Activated CD4-positive, alpha-beta T cell treated with anti-CD3 and anti-CD28 coated beads, Interleukin-2, amount 50 U/mL, for 1 hour (primary cell): ENCODE data around the gene MAT2A.

Source experiments
- DNase-seq: peaks from one replicate; pipeline ENCODE4 v3.0.0-alpha.2; 2020

The MAT2A gene

DNA sequence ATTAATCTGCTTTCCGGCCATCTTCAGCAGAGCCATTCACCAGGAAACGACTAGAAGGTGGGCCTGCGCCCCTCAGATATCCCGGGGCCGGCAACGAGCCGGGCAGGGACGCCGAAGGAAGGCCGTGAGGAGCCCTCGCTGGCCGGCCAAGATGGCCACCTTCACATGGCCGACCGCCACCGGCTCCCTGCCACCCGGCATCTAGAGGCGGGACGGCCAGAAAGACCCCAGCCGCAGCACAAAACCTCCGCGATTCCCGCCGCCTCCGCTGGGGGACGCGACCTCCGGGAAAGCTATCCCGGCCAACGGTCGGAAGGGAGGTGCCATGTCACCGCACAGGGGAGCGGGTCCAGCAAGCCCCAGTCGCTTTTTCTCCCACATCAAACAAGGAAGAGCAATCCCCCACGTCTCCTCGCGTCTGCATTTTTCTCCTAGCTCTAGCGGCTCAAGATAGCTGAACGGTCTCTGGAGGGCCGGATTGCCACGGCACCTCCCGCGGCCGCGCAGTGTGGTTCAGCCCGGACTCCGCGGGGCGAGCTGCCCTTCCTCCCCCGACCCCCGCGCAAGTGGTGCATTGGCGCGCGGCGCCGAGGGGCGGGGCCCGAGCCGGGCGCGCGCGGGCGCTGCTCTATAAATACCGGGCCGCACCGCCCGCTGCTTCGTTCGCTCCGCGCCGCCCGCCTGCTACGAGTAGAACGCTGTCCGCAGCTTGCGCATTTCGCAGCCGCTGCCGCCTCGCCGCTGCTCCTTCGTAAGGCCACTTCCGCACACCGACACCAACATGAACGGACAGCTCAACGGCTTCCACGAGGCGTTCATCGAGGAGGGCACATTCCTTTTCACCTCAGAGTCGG lies at the start of gene MAT2A:
MAT2A (plus strand) TSS at position 662 of the 854 bp plus-strand sequence; CDS start at position 782, 120 bp downstream.
- DNase-seq, result peak; percentile 81

- DNase-seq, result no peak
Observed at GRCh38 chr2:85490861-85491755, 47.9 kb upstream of the MAT2A start.

GRCh38 chr2:85496436-85496835 lies 42.5 kb upstream of the MAT2A start:
- DNase-seq, result no peak

- no peak for DNase-seq
Observed at GRCh38 chr2:85497944-85498630, 40.9 kb upstream of the MAT2A start.

- no peak for DNase-seq
Observed at GRCh38 chr2:85501248-85501647, 37.7 kb upstream of the MAT2A start.

DNA sequence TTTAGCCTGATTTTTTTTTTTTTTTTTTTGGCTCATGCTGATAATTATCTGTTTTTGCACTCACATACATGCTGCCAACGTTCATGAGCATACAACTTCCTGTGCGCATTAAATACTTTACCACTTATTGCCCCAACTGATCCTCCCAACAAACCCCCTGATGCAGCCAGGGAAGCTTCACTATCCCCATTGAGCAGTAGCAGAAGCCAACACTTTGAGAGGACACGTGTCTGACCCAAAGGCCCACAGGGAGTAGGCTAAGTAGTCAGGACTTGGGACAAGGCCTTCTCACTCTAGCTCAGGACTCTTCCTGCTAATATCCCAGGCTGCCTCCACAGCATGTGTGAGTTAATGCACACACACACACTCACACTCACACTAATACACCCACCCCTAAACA lies 36.2 kb upstream of the MAT2A start:
- DNase-seq, result no peak

GRCh38 chr2:85503168-85503850 lies 35.7 kb upstream of the MAT2A start:
- no peak for DNase-seq

- no peak for DNase-seq
Observed at GRCh38 chr2:85503851-85504777, 34.9 kb upstream of the MAT2A start.

GRCh38 chr2:85504778-85505261 lies 34.1 kb upstream of the MAT2A start:
- DNase-seq, result no peak

DNA sequence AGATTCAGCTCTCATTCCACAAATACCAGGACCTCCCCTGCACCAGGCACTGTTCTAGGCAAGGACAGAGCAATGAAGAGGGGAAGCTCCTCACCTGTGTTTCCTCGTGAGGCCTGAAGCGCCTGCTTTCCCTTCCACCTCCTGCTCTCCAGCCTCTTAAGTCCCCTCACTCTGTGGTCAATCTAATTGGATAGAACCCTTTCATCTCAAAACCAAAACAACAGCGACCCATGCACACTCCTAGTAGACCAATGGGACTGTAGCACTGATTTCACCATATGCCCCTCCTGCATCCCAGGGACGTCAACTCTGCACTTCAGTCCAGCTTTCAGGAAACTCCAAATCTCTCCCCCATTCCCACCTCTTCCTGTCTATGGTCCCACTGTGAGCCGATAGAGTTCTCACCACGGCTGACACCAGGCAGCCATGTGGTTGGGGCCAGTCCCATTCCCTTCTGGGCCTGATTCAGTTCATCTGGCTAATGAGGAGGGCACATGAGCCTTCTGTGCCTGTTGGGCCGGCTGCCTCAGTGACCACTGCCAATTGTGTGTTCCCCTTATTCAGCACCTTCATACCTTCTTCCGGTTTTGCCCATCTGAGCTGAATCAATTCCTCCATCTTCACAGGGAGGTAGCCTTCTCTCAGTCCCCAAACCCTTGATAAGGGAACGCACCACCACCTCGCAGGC lies 33.3 kb upstream of the MAT2A start:
- DNase-seq, result no peak

DNA sequence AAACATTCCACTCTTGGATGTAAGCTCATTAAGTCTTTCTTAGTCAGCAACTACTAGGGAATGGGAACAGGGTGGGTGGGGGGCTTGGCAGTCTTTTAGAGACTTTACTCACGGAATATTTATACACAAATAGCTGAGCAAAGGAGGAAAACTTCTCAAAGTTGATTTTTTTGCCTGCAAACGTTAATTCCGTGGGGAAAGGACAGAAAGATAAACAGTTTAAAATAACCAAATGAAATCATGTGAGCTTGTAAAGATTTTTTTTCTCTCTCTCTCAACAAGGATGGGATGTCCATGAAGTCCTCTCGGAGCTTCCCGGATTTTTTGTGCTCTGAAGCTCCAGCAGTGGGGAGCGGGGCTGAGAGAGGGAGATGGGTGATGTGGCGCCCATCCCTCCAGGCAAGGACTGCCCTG lies 32.2 kb upstream of the MAT2A start:
- DNase-seq, result no peak

DNA sequence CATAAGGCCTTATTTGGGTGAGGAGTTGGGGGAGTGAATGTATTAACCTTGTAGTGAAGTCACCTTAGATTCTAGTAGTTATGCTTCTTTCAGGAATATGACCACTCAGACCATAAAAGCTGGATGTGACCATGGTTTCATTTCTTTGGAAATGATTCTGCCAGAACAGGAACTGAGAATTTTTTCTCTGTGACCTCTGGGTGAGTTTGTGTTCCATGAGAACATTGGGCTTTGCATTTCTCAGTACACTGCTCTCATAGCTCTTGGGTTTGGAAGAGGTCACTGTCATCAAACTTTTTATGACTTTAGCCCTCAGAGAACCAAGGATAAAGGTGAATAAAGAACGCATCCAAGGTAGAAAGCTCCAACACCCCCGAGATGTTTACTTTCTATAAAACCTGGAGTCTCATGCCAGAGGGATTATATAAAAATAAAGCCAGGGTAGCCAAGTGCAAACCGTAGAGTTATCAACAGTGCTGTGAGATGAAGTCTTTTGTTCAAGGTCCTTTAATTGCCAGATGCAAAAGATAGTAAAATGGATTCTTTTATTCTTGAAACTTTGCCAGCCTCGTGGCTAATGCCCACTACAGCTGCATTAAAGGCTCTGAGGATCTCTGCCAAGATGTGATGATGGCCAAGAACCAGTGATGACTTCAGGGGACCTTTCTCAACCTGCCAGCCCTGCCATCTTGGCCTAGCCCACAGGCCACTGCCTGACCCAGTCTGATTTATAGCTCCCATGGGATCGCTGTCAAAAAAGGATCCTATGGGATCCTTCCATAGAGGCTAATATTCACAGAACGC lies 27.8 kb upstream of the MAT2A start:
- no peak for DNase-seq

GRCh38 chr2:85514323-85514722 lies 24.6 kb upstream of the MAT2A start:
- DNase-seq, result no peak

GRCh38 chr2:85516653-85517389 lies 22.1 kb upstream of the MAT2A start:
- no peak for DNase-seq

- DNase-seq, result no peak
Observed at GRCh38 chr2:85522090-85522647, 16.8 kb upstream of the MAT2A start.

DNA sequence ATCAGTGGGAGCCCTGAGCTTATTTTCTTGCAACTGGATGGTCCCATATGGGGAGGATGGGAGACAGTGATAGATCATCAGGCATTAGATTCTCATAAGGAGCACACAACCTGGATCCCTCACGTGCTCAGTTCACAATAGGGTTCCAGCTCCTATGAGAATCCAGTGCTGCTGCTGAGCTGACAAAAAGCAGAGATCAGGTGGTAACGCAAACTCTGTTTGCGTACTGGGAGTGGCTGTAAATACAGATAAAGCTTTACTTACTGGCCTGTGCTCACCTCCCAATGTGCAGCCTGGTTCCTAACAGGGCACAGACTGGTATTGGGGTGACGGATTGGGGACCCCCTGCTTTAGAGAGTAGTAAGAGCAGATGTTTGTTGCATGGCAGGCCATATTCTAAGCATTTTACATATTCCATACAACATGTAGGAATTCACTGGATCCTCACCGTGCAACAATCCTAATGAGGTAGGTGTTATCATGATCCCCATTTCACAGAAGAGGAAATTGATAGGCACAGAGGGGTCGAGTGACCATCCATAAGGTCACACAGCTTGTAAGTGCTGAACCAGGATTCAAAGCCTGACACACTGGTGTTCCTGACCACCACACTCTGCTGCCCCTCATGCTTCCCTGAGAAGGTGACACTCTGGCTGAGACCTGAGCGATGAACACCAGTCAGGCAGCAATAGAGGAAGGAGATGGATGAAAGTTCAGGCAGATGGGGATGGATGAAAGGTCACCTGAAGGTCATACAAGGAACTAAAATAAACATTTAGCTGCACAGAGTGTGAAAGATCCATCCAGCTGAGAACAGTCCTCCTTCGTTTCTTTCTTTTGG lies 15.7 kb upstream of the MAT2A start:
- no peak for DNase-seq

DNA sequence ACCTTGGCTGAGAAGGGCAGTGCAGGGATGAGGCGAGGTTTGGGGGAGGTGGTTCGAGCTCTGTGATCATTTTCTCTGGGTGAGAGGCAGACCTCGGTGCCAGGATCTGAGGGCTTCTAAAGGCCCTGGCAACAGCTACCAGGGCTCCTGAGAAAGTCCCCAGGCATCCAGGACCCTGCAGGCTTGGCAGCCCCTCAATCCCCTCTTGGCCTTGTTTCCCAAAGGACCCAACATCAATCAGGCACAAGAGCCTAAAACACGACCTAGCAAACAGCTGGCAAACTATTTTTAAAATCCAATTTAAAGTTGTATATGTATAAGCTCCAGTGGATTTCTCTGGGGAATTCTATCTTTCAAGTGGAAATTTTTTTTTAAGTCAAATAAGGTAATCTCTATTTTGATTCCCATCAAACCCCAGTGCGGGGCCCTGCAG lies 15.0 kb upstream of the MAT2A start:
- no peak for DNase-seq
